ENCODE results near the gene MANEAL. TPM values are rescaled to one million over a fixed set of nuclear protein-coding genes. Genes with fewer than 3 reads are reported as not detected.
"Not testable (repeated sequence)": the region's sequence is repeated elsewhere in the genome, so short reads cannot be mapped to it uniquely, and the experiment has no call there.

The MANEAL gene
- total RNA-seq, 2 donors from 2014 or later: 1.0 to 3.1 TPM

GRCh38 chr1:37765916-37766664, 27.6 kb upstream of the MANEAL start:
- Mint-ChIP-seq H3K27ac (no peak overlapping the region), H3K36me3 (peaks cover 11 to 12% of the 10 kb centered on the region in 2 donors), H3K9me3 (peaks cover 0 to 5% of the 10 kb centered on the region in 2 donors)
- peak in 1 of 2 donors; percentile 51 for DNase-seq (ENCODE audit: low spot score in 2 of 2)
- peak; percentile 80 to 84 for ATAC-seq

GRCh38 chr1:37767488-37767887, 26.2 kb upstream of the MANEAL start:
- peaks cover 11 to 12% of the 10 kb centered on the region in 2 donors for H3K36me3 Mint-ChIP-seq
- peaks cover 0 to 5% of the 10 kb centered on the region in 2 donors for H3K9me3 Mint-ChIP-seq
- no peak for DNase-seq (ENCODE audit: low spot score in 2 of 2)
- ATAC-seq: no peak
- H3K27ac Mint-ChIP-seq: no peak overlapping the region

DNA sequence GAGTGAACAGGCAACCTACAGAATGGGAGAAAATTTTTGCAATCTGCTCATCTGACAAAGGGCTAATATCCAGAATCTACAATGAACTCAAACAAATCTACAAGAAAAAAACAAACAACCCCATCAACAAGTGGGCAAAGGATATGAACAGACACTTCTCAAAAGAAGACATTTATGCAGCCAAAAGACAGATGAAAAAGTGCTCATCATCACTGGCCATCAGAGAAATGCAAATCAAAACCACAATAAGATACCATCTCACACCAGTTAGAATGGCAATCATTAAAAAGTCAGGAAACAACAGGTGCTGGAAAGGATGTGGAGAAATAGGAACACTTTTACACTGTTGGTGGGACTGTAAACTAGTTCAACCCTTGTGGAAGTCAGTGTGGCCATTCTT, 22.2 kb upstream of the MANEAL start:
- H3K27ac Mint-ChIP-seq; DNase-seq (ENCODE audit: low spot score in 2 of 2); H3K9me3 Mint-ChIP-seq; H3K36me3 Mint-ChIP-seq; ATAC-seq: not testable (repeated sequence)

DNA sequence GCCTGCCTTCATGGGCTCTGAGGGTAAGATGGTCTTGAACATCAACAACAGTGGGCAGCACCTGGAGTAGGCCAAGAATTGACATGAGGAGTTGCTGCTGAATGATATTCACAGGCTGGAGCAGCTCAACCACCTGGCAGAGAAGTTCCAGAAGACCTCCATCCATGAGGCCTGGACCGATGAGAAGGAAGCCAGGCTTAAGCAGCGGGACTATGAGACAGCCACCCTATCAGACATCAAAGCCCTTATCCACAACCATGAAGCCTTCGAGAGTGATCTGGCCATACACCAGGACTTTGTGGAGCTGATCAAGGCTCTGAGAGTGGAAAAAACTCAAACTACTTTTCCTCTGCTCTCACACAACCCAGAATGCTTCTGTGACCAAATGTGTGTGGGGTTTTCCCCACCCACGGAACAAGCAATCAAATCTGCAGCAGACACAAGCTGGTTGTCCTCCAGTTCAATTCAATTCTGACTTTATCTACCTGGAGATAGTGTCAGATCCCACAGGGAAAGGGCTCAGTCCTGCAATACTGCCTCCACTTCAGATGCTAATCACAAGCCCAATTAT, 16.6 kb upstream of the MANEAL start:
- Mint-ChIP-seq H3K9me3 (peaks cover 2 to 5% of the 10 kb centered on the region in 2 donors), H3K27ac (no peak overlapping the region), H3K36me3 (no peaks in the 10 kb centered on the region)
- ATAC-seq (peak; percentile 57 to 72), DNase-seq (ENCODE audit: low spot score in 2 of 2) (no peak)

GRCh38 chr1:37778654-37779053, 15.0 kb upstream of the MANEAL start:
- no peak for ATAC-seq
- H3K27ac Mint-ChIP-seq: no peak overlapping the region
- H3K36me3 Mint-ChIP-seq: no peaks in the 10 kb centered on the region
- DNase-seq (ENCODE audit: low spot score in 2 of 2): no peak
- no peaks in the 10 kb centered on the region for H3K9me3 Mint-ChIP-seq

GRCh38 chr1:37782491-37782890, 11.2 kb upstream of the MANEAL start:
- no peak for DNase-seq (ENCODE audit: low spot score in 2 of 2)
- ATAC-seq: no peak
- H3K36me3 Mint-ChIP-seq: no peaks in the 10 kb centered on the region
- no peak overlapping the region for H3K27ac Mint-ChIP-seq
- H3K9me3 Mint-ChIP-seq: no peaks in the 10 kb centered on the region

DNA sequence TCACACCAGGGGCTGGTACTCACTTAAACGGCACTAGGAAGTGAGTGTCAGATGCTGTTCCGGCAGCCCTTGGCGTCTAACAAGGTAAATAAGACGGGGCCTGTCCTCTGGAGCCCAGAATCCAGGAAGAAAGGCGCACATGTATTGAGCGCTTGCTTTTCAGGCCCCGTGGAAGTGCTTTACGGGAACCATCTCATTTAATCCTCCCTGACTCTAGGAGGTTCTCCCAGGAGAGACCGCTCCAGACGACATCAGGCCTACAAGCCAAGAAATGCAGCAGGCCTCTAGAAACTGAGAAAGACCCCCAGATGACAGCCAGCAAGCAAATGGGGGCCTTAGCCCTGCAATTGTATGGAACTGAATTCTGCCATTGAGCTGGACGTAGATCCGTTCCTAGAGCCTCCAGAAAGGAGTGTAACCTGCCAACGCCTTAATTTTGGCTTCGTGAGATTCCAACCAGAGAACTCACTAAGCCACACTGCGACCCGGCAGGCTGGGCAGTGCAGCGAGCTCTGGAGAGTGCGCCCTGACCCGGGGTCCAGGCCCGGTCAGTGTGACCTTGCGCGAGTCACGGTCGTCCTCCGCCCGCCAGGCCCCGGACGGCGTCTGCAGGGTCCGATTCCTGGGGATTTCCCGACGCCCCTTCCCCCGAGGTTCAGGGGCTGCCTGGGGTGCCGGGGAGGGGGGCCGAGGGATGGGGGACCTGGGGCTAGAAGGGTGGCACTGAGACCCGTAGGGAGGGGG, 532 bp upstream of the MANEAL start:
- no peaks in the 10 kb centered on the region for H3K9me3 Mint-ChIP-seq
- H3K36me3 Mint-ChIP-seq: peaks cover 0 to 9% of the 10 kb centered on the region in 2 donors
- H3K27ac Mint-ChIP-seq: no peak overlapping the region
- ATAC-seq (no peak), DNase-seq (ENCODE audit: low spot score in 2 of 2) (peak in 1 of 2 donors; percentile 51)

GRCh38 chr1:37794372-37795339, 1.0 kb downstream of the MANEAL start:
- peak; percentile 23 to 39 for ATAC-seq
- H3K9me3 Mint-ChIP-seq: no peaks in the 10 kb centered on the region
- peaks cover 2 to 9% of the 10 kb centered on the region in 2 donors for H3K36me3 Mint-ChIP-seq
- peak in 1 of 2 donors; percentile 49 for DNase-seq (ENCODE audit: low spot score in 2 of 2)
- H3K27ac Mint-ChIP-seq: no peak overlapping the region

GRCh38 chr1:37795340-37796125, 1.9 kb downstream of the MANEAL start:
- Mint-ChIP-seq H3K27ac (no peak overlapping the region), H3K9me3 (no peaks in the 10 kb centered on the region), H3K36me3 (peaks cover 7 to 9% of the 10 kb centered on the region in 2 donors)
- DNase-seq (ENCODE audit: low spot score in 2 of 2) (peak; percentile 55 to 69), ATAC-seq (no peak)

DNA sequence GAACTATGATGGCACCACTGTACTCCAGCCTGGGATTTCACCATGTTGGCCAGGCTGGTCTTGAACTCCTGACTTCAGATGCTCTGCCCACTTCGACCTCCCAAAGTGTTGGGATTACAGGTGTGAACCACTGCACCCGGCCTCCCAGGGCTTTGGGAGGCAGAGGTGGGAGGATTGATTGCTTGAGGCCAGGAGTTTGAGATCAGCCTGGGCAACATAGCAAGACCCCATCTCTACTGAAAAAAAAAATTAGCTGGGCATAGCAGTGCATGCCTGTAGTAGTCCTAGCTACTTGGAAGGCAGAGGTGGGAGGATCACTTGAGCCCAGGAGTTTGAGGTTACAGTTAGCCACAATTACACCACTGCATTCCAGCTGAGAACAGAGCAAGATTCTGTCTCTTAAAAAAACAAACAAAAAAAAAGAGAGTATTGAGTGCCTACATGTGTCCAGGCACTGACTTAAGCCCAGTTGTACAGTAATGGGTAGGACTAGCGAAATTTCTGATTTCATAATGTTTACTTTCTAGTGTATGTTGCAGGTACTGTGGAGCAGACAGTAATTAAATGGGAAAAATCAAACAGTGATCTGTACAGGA, 4.2 kb downstream of the MANEAL start:
- H3K27ac Mint-ChIP-seq: peak overlapping the region in 1 of 2 donors; percentile 8
- H3K9me3 Mint-ChIP-seq: no peaks in the 10 kb centered on the region
- peaks cover 7 to 9% of the 10 kb centered on the region in 2 donors for H3K36me3 Mint-ChIP-seq
- ATAC-seq: no peak
- no peak for DNase-seq (ENCODE audit: low spot score in 2 of 2)

- no peak for ATAC-seq
- Mint-ChIP-seq H3K27ac (peak overlapping the region in 1 of 2 donors; percentile 87), H3K36me3 (peaks cover 20 to 24% of the 10 kb centered on the region in 2 donors), H3K9me3 (no peaks in the 10 kb centered on the region)
- no peak for DNase-seq (ENCODE audit: low spot score in 2 of 2)
Observed at GRCh38 chr1:37802439-37802838, 8.8 kb downstream of the MANEAL start.

GRCh38 chr1:37807220-37807554, 13.5 kb downstream of the MANEAL start:
- no peak for ATAC-seq
- Mint-ChIP-seq H3K27ac (peak overlapping the region; percentile 92 to 95), H3K36me3 (peaks cover 19 to 34% of the 10 kb centered on the region in 2 donors)

GRCh38 chr1:37807555-37808368, 14.1 kb downstream of the MANEAL start, which contains the start of the genes C1orf122 and YRDC:
Gene C1orf122 (plus strand): TSS chr1:37807790. CDS start chr1:37808405, 615 bp downstream.
Gene YRDC (minus strand): TSS chr1:37808208. CDS start chr1:37808180, 28 bp downstream.
- Mint-ChIP-seq H3K9me3 (no peaks in the 10 kb centered on the region), H3K36me3 (peaks cover 19 to 34% of the 10 kb centered on the region in 2 donors), H3K27ac (peak within 1 kb of the TSS; percentile 95 to 98)
- peak; percentile 95 for ATAC-seq
- peak; percentile 88 to 92 for DNase-seq (ENCODE audit: low spot score in 2 of 2)

More at GRCh38 chr1:37807220-37807554, 13.5 kb downstream of the MANEAL start:
- no peak for DNase-seq (ENCODE audit: low spot score in 2 of 2)
- no peaks in the 10 kb centered on the region for H3K9me3 Mint-ChIP-seq
